ENCODE data around the gene ANAPC7. TPM values are rescaled to one million over a fixed set of nuclear protein-coding genes. Genes with fewer than 3 reads are reported as not detected.

Gene ANAPC7
- total RNA-seq, 1 experiment from 2014 or later = 91.1 TPM

DNA sequence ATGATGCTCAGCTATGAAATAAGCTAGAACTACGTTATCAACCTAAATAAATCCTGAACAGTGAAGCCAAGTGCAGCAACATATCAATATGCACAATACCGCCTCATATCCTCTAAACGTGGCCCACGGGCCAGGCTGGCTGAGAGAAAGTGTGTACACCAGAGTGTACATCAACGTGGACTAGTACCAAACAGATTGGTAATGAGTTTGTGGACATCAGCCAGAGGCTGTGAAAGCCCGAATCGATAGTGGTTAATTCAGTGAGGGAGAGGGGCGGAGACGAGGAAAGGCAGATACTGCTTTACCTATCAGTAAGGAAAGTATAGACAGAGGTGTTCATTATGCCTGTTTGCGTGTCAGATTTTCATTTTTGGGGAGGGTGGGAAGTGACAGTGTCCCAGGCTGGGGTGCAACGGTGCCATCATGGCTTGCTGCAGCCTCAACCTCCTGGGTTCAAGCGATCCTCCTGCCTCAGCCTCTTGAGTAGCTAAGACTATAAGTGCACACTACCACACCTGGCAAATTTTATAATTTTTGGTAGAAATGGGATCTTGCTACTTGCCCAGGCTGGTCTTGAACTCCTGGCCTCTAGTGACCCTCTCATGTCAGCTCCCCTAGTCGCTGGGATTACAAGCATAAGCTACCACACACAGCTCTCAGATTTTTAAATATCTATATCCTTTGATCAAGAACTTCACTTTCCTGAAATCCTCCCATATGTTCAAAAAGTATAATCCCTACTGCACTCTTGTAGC, 50.1 kb downstream of the ANAPC7 start:
- TF ChIP-seq, protein P1, sequence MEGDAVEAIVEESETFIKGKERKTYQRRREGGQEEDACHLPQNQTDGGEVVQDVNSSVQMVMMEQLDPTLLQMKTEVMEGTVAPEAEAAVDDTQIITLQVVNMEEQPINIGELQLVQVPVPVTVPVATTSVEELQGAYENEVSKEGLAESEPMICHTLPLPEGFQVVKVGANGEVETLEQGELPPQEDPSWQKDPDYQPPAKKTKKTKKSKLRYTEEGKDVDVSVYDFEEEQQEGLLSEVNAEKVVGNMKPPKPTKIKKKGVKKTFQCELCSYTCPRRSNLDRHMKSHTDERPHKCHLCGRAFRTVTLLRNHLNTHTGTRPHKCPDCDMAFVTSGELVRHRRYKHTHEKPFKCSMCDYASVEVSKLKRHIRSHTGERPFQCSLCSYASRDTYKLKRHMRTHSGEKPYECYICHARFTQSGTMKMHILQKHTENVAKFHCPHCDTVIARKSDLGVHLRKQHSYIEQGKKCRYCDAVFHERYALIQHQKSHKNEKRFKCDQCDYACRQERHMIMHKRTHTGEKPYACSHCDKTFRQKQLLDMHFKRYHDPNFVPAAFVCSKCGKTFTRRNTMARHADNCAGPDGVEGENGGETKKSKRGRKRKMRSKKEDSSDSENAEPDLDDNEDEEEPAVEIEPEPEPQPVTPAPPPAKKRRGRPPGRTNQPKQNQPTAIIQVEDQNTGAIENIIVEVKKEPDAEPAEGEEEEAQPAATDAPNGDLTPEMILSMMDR (conservative IDR thresholded peaks at IDR 0.05) = no peak
- no peaks in the 10 kb centered on the region for H3K4me1 ChIP-seq (ENCODE audit: insufficient read depth, low read length)
- Mint-ChIP-seq H3K27ac (no peak overlapping the region), H3K4me1 (no peaks in the 10 kb centered on the region), H3K9me3 (no peaks in the 10 kb centered on the region), H3K36me3 (ENCODE audit: insufficient read depth in 1 of 3, low read depth in 3 of 3) (peaks cover 2 to 26% (median 21%) of the 10 kb centered on the region in 3 experiments; a peak in 6 of 7 replicates), H3K4me3 (no peak overlapping the region), H3K27me3 (ENCODE audit: low read depth) (no peaks in the 10 kb centered on the region)
- no peak overlapping the region for H2AFZ ChIP-seq (ENCODE audit: low read length)
- H2BK12ac ChIP-seq (ENCODE audit: insufficient read length, low read depth, low read length) = no peak overlapping the region
- H4K8ac ChIP-seq (replicated peaks; ENCODE audit: insufficient read length, low read depth, low read length) = no peak overlapping the region
- H3K9ac ChIP-seq (ENCODE audit: extremely low read depth, insufficient read length, low read length) = no peak overlapping the region
- no peak overlapping the region for H3K18ac ChIP-seq (ENCODE audit: insufficient read length, low read depth, low read length)
- H3K79me1 ChIP-seq (ENCODE audit: insufficient read depth, low read depth, low read length, poor library complexity, severe bottlenecking) = no peaks in the 10 kb centered on the region
- no peak overlapping the region for H2BK5ac ChIP-seq (ENCODE audit: insufficient read length, low read length)
- no peak overlapping the region for H3K56ac ChIP-seq (ENCODE audit: insufficient read length, low read depth, low read length)
- H3K14ac ChIP-seq (ENCODE audit: insufficient read depth, low read length) = no peak overlapping the region
- no peak overlapping the region for H2AK5ac ChIP-seq (ENCODE audit: insufficient read length, low read length)
- H3K9me3 ChIP-seq (ENCODE audit: control insufficient read depth, low read depth, low read length) = no peaks in the 10 kb centered on the region
- H2BK120ac ChIP-seq (ENCODE audit: low read depth, low read length, poor library complexity, severe bottlenecking) = no peak overlapping the region
- H3K27ac ChIP-seq (ENCODE audit: insufficient read length, low read depth, low read length) = no peak overlapping the region
- H4K20me1 ChIP-seq (ENCODE audit: control insufficient read depth, insufficient read depth, insufficient read length) = no peaks in the 10 kb centered on the region
- no peak for DNase-seq
- H3K27me3 ChIP-seq (ENCODE audit: insufficient read depth, low read length) = no peaks in the 10 kb centered on the region
- no peaks in the 10 kb centered on the region for H3K79me2 ChIP-seq (ENCODE audit: insufficient read depth, low read length)
- no peak overlapping the region for H3K23ac ChIP-seq (ENCODE audit: insufficient read length, low read depth, low read length)
- no peak overlapping the region for H3T11ph ChIP-seq (ENCODE audit: low read length)
- H3K4ac ChIP-seq (ENCODE audit: low read depth, low read length) = no peak overlapping the region
- H4K5ac ChIP-seq (ENCODE audit: insufficient read length, low read depth, low read length) = no peak overlapping the region
- H3K23me2 ChIP-seq (ENCODE audit: insufficient read length, low read depth, low read length, poor library complexity, severe bottlenecking) = no peaks in the 10 kb centered on the region
- H2BK15ac ChIP-seq (ENCODE audit: low read depth, low read length) = no peak overlapping the region
- no peak overlapping the region for H2BK20ac ChIP-seq (ENCODE audit: low read depth, low read length, poor library complexity, severe bottlenecking)
- H3K4me2 ChIP-seq (ENCODE audit: insufficient read depth, insufficient read length, low read length) = no peak overlapping the region
- H4K91ac ChIP-seq (ENCODE audit: insufficient read length, low read depth, low read length) = no peak overlapping the region
- no CpG with 5 or more reads among the region's 13 CpGs for WGBS (ENCODE audit: extremely low coverage, insufficient read length, low lambda C conversion rate)
